Cerebellar nuclear complex (tissue), 1 donor: ENCODE results near the gene B3GAT1.

Experiments
- DNase-seq, 2 experiments: peaks; one replicate each; lab custom pipeline; 2025; lab: John Stamatoyannopoulos, UW

B3GAT1 gene

GRCh38 chr11:134333312-134333711 lies 78.7 kb downstream of the B3GAT1 start:
- DNase-seq, result no peak

- DNase-seq, result no peak
These were observed 79.3 kb downstream of the B3GAT1 start for GRCh38 chr11:134332782-134333181.

GRCh38 chr11:134332189-134332631 lies 79.8 kb downstream of the B3GAT1 start:
- no peak for DNase-seq

- DNase-seq, result no peak
These were observed 80.5 kb downstream of the B3GAT1 start, which contains the start of gene GLB1L2 for GRCh38 chr11:134331354-134332188. Gene GLB1L2 (plus strand): TSS chr11:134331988. CDS start chr11:134332062, 74 bp downstream.

- no peak for DNase-seq
These were observed 81.3 kb downstream of the B3GAT1 start for GRCh38 chr11:134330611-134331353.
